GM12892 (cell line): Measurements from ENCODE around the gene SPP1.

Experiments
- POLR2A ChIP-seq: IDR thresholded peaks from 2 replicates; pipeline ENCODE4 v1.6.1; 2011; ENCODE audit warnings: low read depth, low read length, control low read depth
- POLR2AphosphoS5 ChIP-seq: IDR thresholded peaks from 2 replicates; pipeline ENCODE4 v1.6.1; 2011; ENCODE audit warnings: low read depth, low read length, control low read depth
- TAF1 ChIP-seq: IDR thresholded peaks from 2 replicates; pipeline ENCODE4 v1.6.1; 2011; ENCODE audit warnings: low read depth, mild to moderate bottlenecking, control low read depth, low read length, borderline replicate concordance

- TF ChIP-seq POLR2A, result no peak
- TF ChIP-seq TAF1, result no peak
- no peak for TF ChIP-seq POLR2AphosphoS5
These were observed 54.0 kb downstream of the SPP1 start for GRCh38 chr4:88029556-88029955.
